D721Med (cell line): ENCODE measurements around the gene KCNB1.

Source experiments
- DNase-seq: peaks from one replicate; pipeline ENCODE4 v3.0.0; 2011; ENCODE audit warnings: low spot score; ENCODE audit not compliant: insufficient read length
- FAIRE-seq: peaks from 2 replicates; lab custom pipeline; 2011; peaks lifted over from hg19 to GRCh38; lab: Jason Lieb, UNC
- TF ChIP-seq, protein P1 (sequence below): IDR thresholded peaks from 2 replicates; pipeline ENCODE4 v1.5.1; 2012; ENCODE audit warnings: mild to moderate bottlenecking, control low read depth; ENCODE audit not compliant: insufficient read depth; ENCODE audit errors: missing control alignments

Gene KCNB1

DNA sequence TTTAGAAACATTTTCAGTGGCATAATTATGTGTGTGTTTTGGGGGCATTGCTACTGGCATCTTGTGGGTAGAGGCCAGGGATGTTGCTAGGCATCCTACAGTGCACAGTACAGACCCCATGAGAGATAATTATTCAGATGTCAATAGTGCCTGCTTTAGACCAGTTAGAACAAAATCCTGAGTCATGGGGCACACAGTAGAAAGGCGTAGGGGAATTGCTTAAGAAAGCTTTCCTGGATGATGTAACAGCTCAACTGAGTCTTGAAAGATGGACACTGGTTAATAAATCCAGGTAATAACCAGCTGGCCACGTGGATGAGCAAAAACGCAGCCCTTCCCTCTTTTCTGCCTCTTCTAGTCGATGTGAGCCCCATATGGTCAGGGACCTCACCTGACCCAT, 51.1 kb downstream of the KCNB1 start:
- DNase-seq (no peak), FAIRE-seq (no peak)
- TF ChIP-seq, protein P1, sequence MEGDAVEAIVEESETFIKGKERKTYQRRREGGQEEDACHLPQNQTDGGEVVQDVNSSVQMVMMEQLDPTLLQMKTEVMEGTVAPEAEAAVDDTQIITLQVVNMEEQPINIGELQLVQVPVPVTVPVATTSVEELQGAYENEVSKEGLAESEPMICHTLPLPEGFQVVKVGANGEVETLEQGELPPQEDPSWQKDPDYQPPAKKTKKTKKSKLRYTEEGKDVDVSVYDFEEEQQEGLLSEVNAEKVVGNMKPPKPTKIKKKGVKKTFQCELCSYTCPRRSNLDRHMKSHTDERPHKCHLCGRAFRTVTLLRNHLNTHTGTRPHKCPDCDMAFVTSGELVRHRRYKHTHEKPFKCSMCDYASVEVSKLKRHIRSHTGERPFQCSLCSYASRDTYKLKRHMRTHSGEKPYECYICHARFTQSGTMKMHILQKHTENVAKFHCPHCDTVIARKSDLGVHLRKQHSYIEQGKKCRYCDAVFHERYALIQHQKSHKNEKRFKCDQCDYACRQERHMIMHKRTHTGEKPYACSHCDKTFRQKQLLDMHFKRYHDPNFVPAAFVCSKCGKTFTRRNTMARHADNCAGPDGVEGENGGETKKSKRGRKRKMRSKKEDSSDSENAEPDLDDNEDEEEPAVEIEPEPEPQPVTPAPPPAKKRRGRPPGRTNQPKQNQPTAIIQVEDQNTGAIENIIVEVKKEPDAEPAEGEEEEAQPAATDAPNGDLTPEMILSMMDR, result no peak

DNA sequence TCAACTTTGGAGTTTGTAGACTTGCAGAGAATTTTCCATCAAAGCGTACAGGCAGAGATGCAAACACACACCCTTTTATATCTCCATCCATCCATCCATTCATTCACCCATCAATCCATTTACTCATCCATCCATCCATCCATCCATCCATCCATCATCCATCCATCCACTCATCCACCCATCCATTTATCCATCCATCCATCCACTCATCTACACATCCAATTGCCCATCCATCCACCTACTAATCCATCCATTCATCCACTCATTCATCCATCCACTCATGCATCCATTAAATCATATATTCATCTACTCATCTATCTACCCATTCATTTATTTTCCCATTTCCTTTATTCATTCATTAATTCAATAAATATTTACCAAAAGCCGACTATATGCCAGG, 52.1 kb downstream of the KCNB1 start:
- FAIRE-seq, result no peak
- no peak for DNase-seq

DNA sequence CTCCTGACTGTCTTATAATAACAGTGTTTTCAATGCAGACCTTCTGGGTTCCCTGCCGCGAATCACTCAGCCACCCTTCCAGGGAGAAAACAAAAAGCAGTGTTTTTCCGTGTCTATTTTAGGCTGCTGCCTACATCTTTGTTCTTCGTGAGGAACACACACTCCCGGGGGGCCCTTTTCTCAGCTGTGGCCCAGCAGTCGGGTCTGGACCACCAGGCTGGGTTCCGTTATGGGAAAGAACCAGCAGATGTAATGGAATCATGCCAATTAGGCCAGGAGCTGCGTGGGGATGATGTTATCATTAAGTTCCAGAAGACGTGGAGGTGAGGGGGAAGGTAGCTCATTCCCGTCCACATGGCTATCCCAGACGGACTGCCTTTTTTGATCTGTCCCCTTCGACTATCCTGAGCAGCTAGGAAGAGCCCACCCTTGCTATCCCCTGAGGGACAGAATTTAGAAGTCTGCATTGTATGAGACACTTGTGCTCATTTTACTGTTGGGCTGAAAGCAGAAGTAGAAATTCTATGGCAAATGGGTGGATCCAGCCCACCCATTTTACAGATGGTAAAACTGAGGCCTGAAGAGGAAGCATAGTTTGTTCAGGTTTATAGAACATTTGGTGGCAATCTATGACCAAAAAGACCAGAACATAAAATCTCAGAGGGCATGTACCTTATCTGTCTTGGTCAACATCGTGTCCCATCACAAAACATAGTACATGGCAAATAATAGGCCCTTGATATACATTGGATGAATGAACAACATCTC, 54.5 kb downstream of the KCNB1 start:
- TF ChIP-seq, protein P1, result no peak
- DNase-seq, result no peak
- FAIRE-seq, result no peak

More for the DNA sequence above, 52.1 kb downstream of the KCNB1 start:
- TF ChIP-seq, protein P1, result no peak

DNA sequence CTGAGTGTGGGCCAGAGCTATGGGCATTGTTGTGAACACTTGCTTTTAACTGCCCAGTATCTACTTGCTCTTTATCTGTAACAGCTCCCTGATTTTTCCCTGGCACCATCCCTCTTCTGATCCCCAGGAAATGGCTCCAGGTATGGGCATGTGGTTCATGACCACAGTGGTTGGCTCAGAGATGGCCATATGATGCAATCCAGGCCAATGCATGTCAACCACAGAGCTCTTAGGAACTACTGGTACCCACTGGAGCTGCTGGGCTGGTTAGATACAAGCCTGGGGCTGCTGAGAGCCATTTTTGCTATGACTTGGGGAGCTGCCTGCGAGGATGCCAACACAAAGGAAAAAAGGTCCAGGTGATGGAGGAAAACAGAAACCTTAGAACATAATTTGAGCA, 55.6 kb downstream of the KCNB1 start:
- FAIRE-seq (no peak), DNase-seq (no peak)
- TF ChIP-seq, protein P1, result no peak

DNA sequence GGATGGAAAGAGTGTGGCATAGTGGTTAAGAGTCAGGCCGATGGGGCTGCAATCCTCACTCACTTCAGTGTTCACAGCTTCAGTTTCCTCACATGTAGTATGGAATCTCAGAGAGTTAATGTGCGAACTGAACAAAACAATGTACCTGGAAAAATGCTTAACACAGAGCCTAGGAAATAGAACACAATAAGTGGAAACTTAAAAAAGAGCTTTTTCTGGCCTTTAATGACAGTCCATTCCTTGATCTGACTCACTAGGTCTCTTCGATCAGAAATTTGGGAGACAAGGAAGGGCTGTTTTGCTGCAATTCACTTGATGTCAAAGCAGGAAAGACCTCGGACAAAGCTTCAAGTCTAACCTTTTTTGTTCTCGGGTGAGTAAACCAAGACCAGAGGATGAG, 56.1 kb downstream of the KCNB1 start:
- DNase-seq (no peak), FAIRE-seq (no peak)
- TF ChIP-seq, protein P1, result no peak

DNA sequence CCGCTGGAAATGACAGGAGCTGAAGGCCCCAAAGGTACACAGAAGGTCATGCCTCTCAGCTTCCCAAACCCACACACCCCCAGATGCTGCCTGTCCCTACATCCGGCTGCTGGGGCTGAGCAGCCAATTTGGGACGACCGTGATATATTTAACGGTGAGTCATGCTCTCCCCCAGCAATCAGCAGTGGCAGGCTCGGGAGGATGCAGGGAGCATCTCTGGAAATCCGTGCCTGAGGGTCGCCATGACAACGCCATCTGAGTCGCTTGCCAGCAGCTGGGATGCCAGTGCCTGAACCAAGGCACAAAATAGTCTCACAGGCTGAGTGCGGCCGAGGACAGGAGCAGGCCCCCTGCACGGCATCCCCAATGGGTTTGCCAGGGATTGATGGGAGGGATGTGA, 57.9 kb downstream of the KCNB1 start:
- no peak for FAIRE-seq
- TF ChIP-seq, protein P1, result no peak
- no peak for DNase-seq

DNA sequence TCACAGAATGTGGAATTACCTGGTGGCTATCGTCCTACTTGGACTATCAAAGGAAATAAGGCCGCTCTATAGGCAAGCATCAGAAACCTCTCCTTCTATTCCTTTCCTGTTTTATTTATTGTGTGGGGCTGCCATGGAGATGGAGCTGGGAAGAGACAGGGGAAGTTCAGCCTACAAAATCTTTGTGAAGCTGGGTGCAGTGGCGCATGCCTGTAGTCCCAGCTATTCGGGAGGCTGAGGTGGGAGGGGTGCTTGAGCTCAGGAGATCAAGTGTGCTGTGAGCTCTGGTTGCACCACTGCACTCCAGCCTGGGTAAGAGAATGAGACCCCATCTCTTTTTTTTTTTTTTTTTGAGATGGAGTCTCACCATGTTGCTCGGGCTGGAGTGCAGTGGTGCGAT, 60.3 kb downstream of the KCNB1 start:
- FAIRE-seq (no peak), DNase-seq (no peak)
- TF ChIP-seq, protein P1, result no peak
